ENCODE data around the gene PIAS2. TPM values are rescaled to one million over a fixed set of nuclear protein-coding genes. Genes with fewer than 3 reads are reported as not detected.

Gene PIAS2
- polyA plus RNA-seq, 1 donor (not counting 4 experiments of a cell fraction or from before 2014, with no cell fraction given) = 11.4 TPM

DNA sequence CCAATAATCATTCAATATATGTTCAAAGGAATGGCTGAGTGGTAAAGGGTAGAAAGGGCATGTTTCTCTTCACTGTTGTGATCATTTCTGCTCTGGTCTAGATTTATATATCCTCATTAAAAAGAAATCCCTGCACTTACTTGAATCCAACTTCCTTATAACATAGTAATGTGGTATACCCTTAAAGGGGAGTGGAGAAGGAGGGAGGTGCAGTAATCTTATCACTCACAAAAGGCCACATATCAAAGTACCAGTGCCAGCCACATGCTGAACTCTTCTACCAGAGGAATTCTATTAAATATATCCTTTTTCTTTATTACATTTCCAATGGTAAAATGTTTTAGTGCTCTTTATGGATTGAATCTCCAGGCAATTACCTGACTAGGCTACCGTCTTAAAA is 3.3 kb upstream of the PIAS2 start:
- no peak for FAIRE-seq
- H3K79me2 ChIP-seq (ENCODE audit: control insufficient read depth, insufficient read depth, low read length) = peaks cover 12% of the 10 kb centered on the region
- H4K20me1 ChIP-seq (ENCODE audit: control insufficient read depth, extremely low read depth, insufficient read depth, low read length) = no peaks in the 10 kb centered on the region
- no peak overlapping the region for H3K27ac ChIP-seq (ENCODE audit: control insufficient read depth, insufficient read depth, low read length)
- H3K36me3 ChIP-seq (ENCODE audit: control insufficient read depth in 2 of 2, extremely low read depth in 1 of 2, insufficient read depth in 2 of 2, low read length in 2 of 2) = no peaks in the 10 kb centered on the region
- no peaks in the 10 kb centered on the region for H3K9me3 ChIP-seq (ENCODE audit: control insufficient read depth, low read depth, low read length)
- dilution Hi-C loops (cut with MboI; ENCODE audit: extremely low pct_ligation_motif_present, low sequenced_read_pairs) = no loop called here
- no peak for DNase-seq (ENCODE audit: low read depth, low spot score)
- H3K27me3 ChIP-seq (ENCODE audit: control insufficient read depth, extremely low read depth, insufficient read depth, low read length) = no peaks in the 10 kb centered on the region
- H3K9ac ChIP-seq (ENCODE audit: control insufficient read depth, extremely low read depth, insufficient read depth, low read length) = no peak overlapping the region
- TF ChIP-seq EZH2 (IDR thresholded peaks at IDR 0.05; ENCODE audit: low read length) = no peak
- TF ChIP-seq, protein P1, sequence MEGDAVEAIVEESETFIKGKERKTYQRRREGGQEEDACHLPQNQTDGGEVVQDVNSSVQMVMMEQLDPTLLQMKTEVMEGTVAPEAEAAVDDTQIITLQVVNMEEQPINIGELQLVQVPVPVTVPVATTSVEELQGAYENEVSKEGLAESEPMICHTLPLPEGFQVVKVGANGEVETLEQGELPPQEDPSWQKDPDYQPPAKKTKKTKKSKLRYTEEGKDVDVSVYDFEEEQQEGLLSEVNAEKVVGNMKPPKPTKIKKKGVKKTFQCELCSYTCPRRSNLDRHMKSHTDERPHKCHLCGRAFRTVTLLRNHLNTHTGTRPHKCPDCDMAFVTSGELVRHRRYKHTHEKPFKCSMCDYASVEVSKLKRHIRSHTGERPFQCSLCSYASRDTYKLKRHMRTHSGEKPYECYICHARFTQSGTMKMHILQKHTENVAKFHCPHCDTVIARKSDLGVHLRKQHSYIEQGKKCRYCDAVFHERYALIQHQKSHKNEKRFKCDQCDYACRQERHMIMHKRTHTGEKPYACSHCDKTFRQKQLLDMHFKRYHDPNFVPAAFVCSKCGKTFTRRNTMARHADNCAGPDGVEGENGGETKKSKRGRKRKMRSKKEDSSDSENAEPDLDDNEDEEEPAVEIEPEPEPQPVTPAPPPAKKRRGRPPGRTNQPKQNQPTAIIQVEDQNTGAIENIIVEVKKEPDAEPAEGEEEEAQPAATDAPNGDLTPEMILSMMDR (optimal IDR thresholded peaks at IDR 0.05 in 1 of 3, IDR thresholded peaks at IDR 0.05 in 1 of 3, conservative IDR thresholded peaks at IDR 0.05 in 1 of 3; ENCODE audit: extremely low read depth in 1 of 3, insufficient read depth in 2 of 3, low read length in 3 of 3) = no peak
- H3K9me1 ChIP-seq (ENCODE audit: control insufficient read depth, extremely low read depth, insufficient read depth, low read length) = no peaks in the 10 kb centered on the region
- H2AFZ ChIP-seq (ENCODE audit: control insufficient read depth, low read length) = no peak overlapping the region
- H3K4me1 ChIP-seq (ENCODE audit: control insufficient read depth, extremely low read depth, insufficient read depth, low read length) = no peaks in the 10 kb centered on the region
- no peak overlapping the region for H3K4me3 ChIP-seq (ENCODE audit: control insufficient read depth in 2 of 3, extremely low read depth in 1 of 3, insufficient read depth in 2 of 3, low read depth in 1 of 3, low read length in 3 of 3)
- no peak overlapping the region for H3K4me2 ChIP-seq (ENCODE audit: control insufficient read depth, extremely low read depth, insufficient read depth, low read depth, low read length)

DNA sequence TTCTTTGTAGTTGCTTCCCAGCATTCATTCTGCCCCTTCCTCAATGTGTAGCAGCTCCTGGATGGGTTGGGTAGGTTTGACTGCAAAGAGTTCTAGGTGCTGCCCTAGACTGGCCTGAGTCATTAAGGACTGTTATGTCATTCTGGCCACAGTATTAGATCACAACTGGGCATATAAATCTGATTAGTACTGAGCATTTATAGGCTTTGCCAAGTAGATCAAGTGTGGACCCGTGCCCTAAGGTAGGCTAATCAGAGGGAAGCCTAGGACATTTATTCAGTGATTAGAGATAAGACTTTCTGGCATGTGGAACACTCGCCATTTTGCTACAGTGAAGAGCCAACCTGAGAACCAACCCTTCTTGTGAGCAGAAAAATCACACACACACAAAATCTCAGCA is 2.8 kb upstream of the PIAS2 start:
- peaks cover 16% of the 10 kb centered on the region for H3K79me2 ChIP-seq (ENCODE audit: control insufficient read depth, insufficient read depth, low read length)
- no peak overlapping the region for H3K9ac ChIP-seq (ENCODE audit: control insufficient read depth, extremely low read depth, insufficient read depth, low read length)
- TF ChIP-seq, protein P1 (optimal IDR thresholded peaks at IDR 0.05 in 1 of 3, IDR thresholded peaks at IDR 0.05 in 1 of 3, conservative IDR thresholded peaks at IDR 0.05 in 1 of 3; ENCODE audit: extremely low read depth in 1 of 3, insufficient read depth in 2 of 3, low read length in 3 of 3) = no peak
- TF ChIP-seq EZH2 (IDR thresholded peaks at IDR 0.05; ENCODE audit: low read length) = no peak
- H3K9me3 ChIP-seq (ENCODE audit: control insufficient read depth, low read depth, low read length) = no peaks in the 10 kb centered on the region
- no peak overlapping the region for H3K4me2 ChIP-seq (ENCODE audit: control insufficient read depth, extremely low read depth, insufficient read depth, low read depth, low read length)
- no peaks in the 10 kb centered on the region for H4K20me1 ChIP-seq (ENCODE audit: control insufficient read depth, extremely low read depth, insufficient read depth, low read length)
- no peak overlapping the region for H3K27ac ChIP-seq (ENCODE audit: control insufficient read depth, insufficient read depth, low read length)
- no peaks in the 10 kb centered on the region for H3K27me3 ChIP-seq (ENCODE audit: control insufficient read depth, extremely low read depth, insufficient read depth, low read length)
- no peak overlapping the region for H3K4me3 ChIP-seq (ENCODE audit: control insufficient read depth in 2 of 3, extremely low read depth in 1 of 3, insufficient read depth in 2 of 3, low read depth in 1 of 3, low read length in 3 of 3)
- H3K9me1 ChIP-seq (ENCODE audit: control insufficient read depth, extremely low read depth, insufficient read depth, low read length) = no peaks in the 10 kb centered on the region
- no peak overlapping the region for H2AFZ ChIP-seq (ENCODE audit: control insufficient read depth, low read length)
- dilution Hi-C loops (cut with MboI; ENCODE audit: extremely low pct_ligation_motif_present, low sequenced_read_pairs) = no loop called here
- no peaks in the 10 kb centered on the region for H3K4me1 ChIP-seq (ENCODE audit: control insufficient read depth, extremely low read depth, insufficient read depth, low read length)
- DNase-seq (ENCODE audit: low read depth, low spot score) (no peak), FAIRE-seq (no peak)
- H3K36me3 ChIP-seq (ENCODE audit: control insufficient read depth in 2 of 2, extremely low read depth in 1 of 2, insufficient read depth in 2 of 2, low read length in 2 of 2) = no peaks in the 10 kb centered on the region

Measured in keratinocyte (primary cell).